OCI-LY1 (cell line): Measurements from ENCODE around the gene FOXN3.

Experiments
- EZH2 ChIP-seq: fragments of 200-600 bp; sonication (generic), shearing (Covaris generic); IDR thresholded peaks from 2 replicates; pipeline ENCODE4 v1.8.0; 2017; ENCODE audit warnings: borderline replicate concordance, mixed run types, mild to moderate bottlenecking, antibody characterized with exemption, low read length, moderate library complexity, mixed read lengths
- TF ChIP-seq, protein P1 (sequence below): fragments of 200-600 bp; sonication (generic), shearing (Covaris generic); IDR thresholded peaks from 2 replicates; pipeline ENCODE4 v1.5.1; 2017; ENCODE audit warnings: mild to moderate bottlenecking, antibody characterized with exemption, low read length, moderate library complexity, mixed read lengths

- TF ChIP-seq, protein P1, sequence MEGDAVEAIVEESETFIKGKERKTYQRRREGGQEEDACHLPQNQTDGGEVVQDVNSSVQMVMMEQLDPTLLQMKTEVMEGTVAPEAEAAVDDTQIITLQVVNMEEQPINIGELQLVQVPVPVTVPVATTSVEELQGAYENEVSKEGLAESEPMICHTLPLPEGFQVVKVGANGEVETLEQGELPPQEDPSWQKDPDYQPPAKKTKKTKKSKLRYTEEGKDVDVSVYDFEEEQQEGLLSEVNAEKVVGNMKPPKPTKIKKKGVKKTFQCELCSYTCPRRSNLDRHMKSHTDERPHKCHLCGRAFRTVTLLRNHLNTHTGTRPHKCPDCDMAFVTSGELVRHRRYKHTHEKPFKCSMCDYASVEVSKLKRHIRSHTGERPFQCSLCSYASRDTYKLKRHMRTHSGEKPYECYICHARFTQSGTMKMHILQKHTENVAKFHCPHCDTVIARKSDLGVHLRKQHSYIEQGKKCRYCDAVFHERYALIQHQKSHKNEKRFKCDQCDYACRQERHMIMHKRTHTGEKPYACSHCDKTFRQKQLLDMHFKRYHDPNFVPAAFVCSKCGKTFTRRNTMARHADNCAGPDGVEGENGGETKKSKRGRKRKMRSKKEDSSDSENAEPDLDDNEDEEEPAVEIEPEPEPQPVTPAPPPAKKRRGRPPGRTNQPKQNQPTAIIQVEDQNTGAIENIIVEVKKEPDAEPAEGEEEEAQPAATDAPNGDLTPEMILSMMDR = no peak
- no peak for TF ChIP-seq EZH2
These were observed 253.9 kb downstream of the FOXN3 start for GRCh38 chr14:89163031-89163636.
